GM12872 (cell line): Measurements from ENCODE around the gene ZNF835.

Source experiments
- CTCF ChIP-seq: IDR thresholded peaks from 3 replicates; pipeline ENCODE4 v1.5.1; 2011; ENCODE audit warnings: low read depth, mild to moderate bottlenecking, low read length, moderate library complexity; ENCODE audit not compliant: insufficient read depth

The ZNF835 gene

GRCh38 chr19:56625708-56626107 is 45.8 kb downstream of the ZNF835 start:
- TF ChIP-seq CTCF, result no peak

GRCh38 chr19:56623006-56623405 is 48.6 kb downstream of the ZNF835 start:
- no peak for TF ChIP-seq CTCF

GRCh38 chr19:56622374-56622773 is 49.2 kb downstream of the ZNF835 start:
- TF ChIP-seq CTCF, result no peak

GRCh38 chr19:56619121-56619520 is 52.4 kb downstream of the ZNF835 start:
- no peak for TF ChIP-seq CTCF

GRCh38 chr19:56617531-56617930 is 54.0 kb downstream of the ZNF835 start:
- no peak for TF ChIP-seq CTCF

GRCh38 chr19:56613639-56614038 is 57.9 kb downstream of the ZNF835 start:
- no peak for TF ChIP-seq CTCF

- TF ChIP-seq CTCF, result no peak
These were observed 58.8 kb downstream of the ZNF835 start for GRCh38 chr19:56612737-56613136.
